Measurements from ENCODE around the gene NOC4L.
"Not testable (repeated sequence)": the region's sequence is repeated elsewhere in the genome, so short reads cannot be mapped to it uniquely, and the experiment has no call there.

The NOC4L gene

DNA sequence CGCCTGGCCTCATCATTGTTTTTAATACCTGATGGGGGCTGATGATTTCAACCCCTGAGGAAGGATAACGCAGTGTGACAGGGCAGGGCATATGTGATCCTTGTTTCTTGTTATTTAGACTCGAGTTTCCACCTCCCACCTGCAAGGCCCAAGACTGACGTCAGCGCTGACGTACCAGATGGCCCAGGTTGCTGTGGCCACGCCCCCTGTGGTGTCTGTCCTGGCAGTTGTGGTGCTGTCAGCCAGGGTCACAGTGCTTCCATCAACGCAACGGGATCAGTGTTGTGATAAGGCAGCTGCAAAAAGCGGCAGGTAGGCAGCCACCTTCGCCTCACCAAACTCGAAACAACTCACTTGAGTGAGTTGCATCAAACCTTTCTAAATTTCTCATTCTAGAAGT lies 18.5 kb upstream of the NOC4L start:
- Histone ChIP-seq H3K27me3 (replicated peaks; ENCODE audit: control insufficient read depth, insufficient read depth, low read length) (no peaks in the 10 kb centered on the region), H3K9me3 (ENCODE audit: control insufficient read depth, low read length) (peaks cover 6% of the 10 kb centered on the region), H3K9ac (ENCODE audit: low read length) (no peak overlapping the region), H3K36me3 (ENCODE audit: control insufficient read depth, insufficient read depth, low read length, severe bottlenecking) (peaks cover 98% of the 10 kb centered on the region), H3K4me1 (ENCODE audit: control insufficient read depth, insufficient read depth, low read length) (no peaks in the 10 kb centered on the region), H3K4me3 (ENCODE audit: low read length) (no peak overlapping the region)
- no peak for DNase-seq (ENCODE audit: low read depth)

DNA sequence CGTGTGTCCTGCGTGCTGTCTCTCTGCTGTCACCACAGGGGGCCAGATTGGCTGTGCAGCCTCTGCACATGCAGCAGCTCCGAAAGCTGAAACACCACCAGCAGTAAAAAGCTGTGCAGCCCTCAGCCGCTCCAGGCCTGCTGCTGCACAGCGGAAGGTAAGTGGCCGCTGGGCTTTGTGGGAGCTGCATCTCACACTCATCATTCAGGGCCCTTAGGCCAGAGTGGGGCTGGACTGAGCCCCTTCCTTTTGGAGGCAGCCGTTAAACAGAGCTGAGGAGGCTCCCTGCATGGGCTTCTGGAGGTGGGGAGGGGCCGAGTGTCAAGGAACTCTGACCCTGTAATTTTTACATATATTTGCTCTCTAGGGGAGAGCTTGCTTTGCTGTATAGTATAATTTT lies 17.2 kb upstream of the NOC4L start:
- peaks cover 90% of the 10 kb centered on the region for H3K36me3 ChIP-seq (ENCODE audit: control insufficient read depth, insufficient read depth, low read length, severe bottlenecking)
- H3K9me3 ChIP-seq (ENCODE audit: control insufficient read depth, low read length): peaks cover 6% of the 10 kb centered on the region
- H3K4me1 ChIP-seq (ENCODE audit: control insufficient read depth, insufficient read depth, low read length): no peaks in the 10 kb centered on the region
- DNase-seq (ENCODE audit: low read depth): no peak
- no peak overlapping the region for H3K4me3 ChIP-seq (ENCODE audit: low read length)
- no peaks in the 10 kb centered on the region for H3K27me3 ChIP-seq (replicated peaks; ENCODE audit: control insufficient read depth, insufficient read depth, low read length)
- H3K9ac ChIP-seq (ENCODE audit: low read length): no peak overlapping the region

- H3K9me3 ChIP-seq (ENCODE audit: control insufficient read depth, low read length): peaks cover 6% of the 10 kb centered on the region
- DNase-seq (ENCODE audit: low read depth): no peak
- H3K4me1 ChIP-seq (ENCODE audit: control insufficient read depth, insufficient read depth, low read length): no peaks in the 10 kb centered on the region
- no peak overlapping the region for H3K9ac ChIP-seq (ENCODE audit: low read length)
- no peak overlapping the region for H3K4me3 ChIP-seq (ENCODE audit: low read length)
- H3K36me3 ChIP-seq (ENCODE audit: control insufficient read depth, insufficient read depth, low read length, severe bottlenecking): peaks cover 76% of the 10 kb centered on the region
- H3K27me3 ChIP-seq (replicated peaks; ENCODE audit: control insufficient read depth, insufficient read depth, low read length): no peaks in the 10 kb centered on the region
Observed at GRCh38 chr12:132129007-132129406, 15.2 kb upstream of the NOC4L start.

- Histone ChIP-seq H3K9me3 (ENCODE audit: control insufficient read depth, low read length) (peaks cover 6% of the 10 kb centered on the region), H3K27me3 (replicated peaks; ENCODE audit: control insufficient read depth, insufficient read depth, low read length) (no peaks in the 10 kb centered on the region), H3K4me1 (ENCODE audit: control insufficient read depth, insufficient read depth, low read length) (no peaks in the 10 kb centered on the region), H3K4me3 (ENCODE audit: low read length) (no peak overlapping the region), H3K9ac (ENCODE audit: low read length) (no peak overlapping the region), H3K36me3 (ENCODE audit: control insufficient read depth, insufficient read depth, low read length, severe bottlenecking) (peaks cover 59% of the 10 kb centered on the region)
- no peak for DNase-seq (ENCODE audit: low read depth)
Observed at GRCh38 chr12:132130690-132131089, 13.6 kb upstream of the NOC4L start.

DNA sequence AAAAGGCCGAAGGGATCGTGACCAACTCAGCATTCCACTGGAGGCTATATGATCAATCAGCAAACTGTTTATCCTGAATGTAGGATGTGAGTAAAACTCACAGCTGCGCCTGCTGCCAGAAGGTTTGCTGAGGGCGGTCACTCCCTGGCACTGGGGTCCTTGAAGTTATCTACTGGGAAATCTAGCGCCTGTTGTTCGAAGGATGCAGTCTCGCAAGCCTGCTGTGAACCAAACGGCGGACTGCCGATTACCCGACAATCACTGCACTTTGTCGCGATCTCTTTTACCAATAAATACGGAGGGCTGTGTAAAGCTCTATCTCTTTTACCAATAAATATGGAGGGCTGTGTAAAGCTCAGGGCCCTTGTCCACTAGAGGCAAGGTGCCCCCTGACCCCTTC lies 13.0 kb upstream of the NOC4L start:
- Histone ChIP-seq H3K9ac (ENCODE audit: low read length) (no peak overlapping the region), H3K4me1 (ENCODE audit: control insufficient read depth, insufficient read depth, low read length) (no peaks in the 10 kb centered on the region), H3K9me3 (ENCODE audit: control insufficient read depth, low read length) (peaks cover 6% of the 10 kb centered on the region), H3K4me3 (ENCODE audit: low read length) (no peak overlapping the region), H3K36me3 (ENCODE audit: control insufficient read depth, insufficient read depth, low read length, severe bottlenecking) (peaks cover 54% of the 10 kb centered on the region), H3K27me3 (replicated peaks; ENCODE audit: control insufficient read depth, insufficient read depth, low read length) (no peaks in the 10 kb centered on the region)
- DNase-seq (ENCODE audit: low read depth): no peak

GRCh38 chr12:132131952-132132351 lies 12.3 kb upstream of the NOC4L start:
- H3K9ac ChIP-seq (ENCODE audit: low read length): no peak overlapping the region
- H3K4me1 ChIP-seq (ENCODE audit: control insufficient read depth, insufficient read depth, low read length): no peaks in the 10 kb centered on the region
- DNase-seq (ENCODE audit: low read depth): no peak
- no peaks in the 10 kb centered on the region for H3K27me3 ChIP-seq (replicated peaks; ENCODE audit: control insufficient read depth, insufficient read depth, low read length)
- H3K36me3 ChIP-seq (ENCODE audit: control insufficient read depth, insufficient read depth, low read length, severe bottlenecking): peaks cover 46% of the 10 kb centered on the region
- peaks cover 6% of the 10 kb centered on the region for H3K9me3 ChIP-seq (ENCODE audit: control insufficient read depth, low read length)
- H3K4me3 ChIP-seq (ENCODE audit: low read length): no peak overlapping the region

DNA sequence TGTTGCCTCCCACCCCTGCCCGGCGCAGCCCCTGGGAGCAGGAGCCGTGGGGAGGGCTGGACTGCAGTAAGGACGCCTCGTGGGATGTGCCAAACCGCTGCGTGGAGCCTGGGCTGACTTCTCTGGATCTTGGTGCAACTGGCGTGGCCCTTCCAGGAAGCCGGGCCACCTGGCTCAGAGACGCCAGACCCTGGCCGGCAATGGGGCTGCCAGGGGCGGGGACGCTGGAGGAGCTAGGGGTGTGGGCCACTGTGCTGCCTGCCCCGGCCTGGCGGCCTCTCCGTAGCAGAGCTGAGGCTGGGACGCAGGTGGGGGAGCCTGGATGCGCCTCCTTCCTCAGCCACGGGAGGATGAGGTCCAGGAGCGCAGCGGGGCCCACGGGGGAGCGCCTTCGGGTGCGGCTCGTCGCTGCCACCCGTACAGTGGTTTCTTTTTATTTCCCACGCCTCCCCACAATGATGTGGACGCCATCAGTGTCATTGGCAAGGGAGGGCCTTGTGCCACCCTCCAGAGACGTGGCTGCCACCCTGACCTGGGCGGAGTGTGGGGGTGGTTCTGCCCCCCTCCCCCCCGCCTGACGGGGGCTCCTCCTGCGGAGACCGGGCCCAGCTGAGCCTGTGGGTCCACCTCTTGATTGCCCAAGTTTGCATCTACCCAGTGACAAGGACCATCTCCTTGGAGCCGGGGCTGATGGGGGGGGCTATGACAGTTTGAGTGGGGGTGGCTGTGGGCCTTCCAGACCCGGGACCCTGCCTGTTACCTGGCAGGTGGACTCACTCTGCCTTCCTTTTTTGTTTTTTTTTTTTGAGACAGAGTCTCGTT lies 11.4 kb upstream of the NOC4L start:
- peaks cover 38% of the 10 kb centered on the region for H3K36me3 ChIP-seq (ENCODE audit: control insufficient read depth, insufficient read depth, low read length, severe bottlenecking)
- no peak overlapping the region for H3K9ac ChIP-seq (ENCODE audit: low read length)
- H3K9me3 ChIP-seq (ENCODE audit: control insufficient read depth, low read length): peaks cover 4% of the 10 kb centered on the region
- no peak overlapping the region for H3K4me3 ChIP-seq (ENCODE audit: low read length)
- H3K27me3 ChIP-seq (replicated peaks; ENCODE audit: control insufficient read depth, insufficient read depth, low read length): no peaks in the 10 kb centered on the region
- no peaks in the 10 kb centered on the region for H3K4me1 ChIP-seq (ENCODE audit: control insufficient read depth, insufficient read depth, low read length)
- no peak for DNase-seq (ENCODE audit: low read depth)

- Histone ChIP-seq H3K9ac (ENCODE audit: low read length) (no peak overlapping the region), H3K36me3 (ENCODE audit: control insufficient read depth, insufficient read depth, low read length, severe bottlenecking) (peaks cover 28% of the 10 kb centered on the region), H3K4me1 (ENCODE audit: control insufficient read depth, insufficient read depth, low read length) (no peaks in the 10 kb centered on the region), H3K4me3 (ENCODE audit: low read length) (no peak overlapping the region), H3K27me3 (replicated peaks; ENCODE audit: control insufficient read depth, insufficient read depth, low read length) (no peaks in the 10 kb centered on the region), H3K9me3 (ENCODE audit: control insufficient read depth, low read length) (no peaks in the 10 kb centered on the region)
- DNase-seq (ENCODE audit: low read depth): no peak
Observed at GRCh38 chr12:132133952-132134652, 10.2 kb upstream of the NOC4L start.

GRCh38 chr12:132134653-132135183 lies 9.5 kb upstream of the NOC4L start:
- not testable (repeated sequence) for H3K4me1 ChIP-seq (ENCODE audit: control insufficient read depth, insufficient read depth, low read length); H3K4me3 ChIP-seq (ENCODE audit: low read length); H3K9me3 ChIP-seq (ENCODE audit: control insufficient read depth, low read length); H3K9ac ChIP-seq (ENCODE audit: low read length); H3K27me3 ChIP-seq (replicated peaks; ENCODE audit: control insufficient read depth, insufficient read depth, low read length); DNase-seq (ENCODE audit: low read depth)
- peaks cover 30% of the 10 kb centered on the region for H3K36me3 ChIP-seq (ENCODE audit: control insufficient read depth, insufficient read depth, low read length, severe bottlenecking)

DNA sequence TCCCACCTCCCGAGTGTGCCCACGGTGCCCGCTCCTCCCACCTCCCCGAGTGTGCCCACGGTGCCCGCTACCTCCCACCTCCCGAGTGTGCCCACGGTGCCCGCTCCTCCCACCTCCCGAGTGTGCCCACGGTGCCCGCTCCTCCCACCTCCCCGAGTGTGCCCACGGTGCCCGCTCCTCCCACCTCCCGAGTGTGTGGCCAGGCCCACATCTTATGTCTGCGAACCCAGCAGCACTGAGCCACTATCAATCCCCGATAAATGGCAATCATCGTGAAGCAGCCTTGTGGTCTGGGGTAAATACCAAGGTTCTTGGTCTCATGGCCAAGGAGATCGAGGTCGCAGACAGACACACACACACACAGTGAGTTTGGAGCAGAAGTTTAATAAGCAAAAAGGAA lies 8.0 kb upstream of the NOC4L start:
- not testable (repeated sequence) for H3K9ac ChIP-seq (ENCODE audit: low read length); DNase-seq (ENCODE audit: low read depth); H3K27me3 ChIP-seq (replicated peaks; ENCODE audit: control insufficient read depth, insufficient read depth, low read length); H3K4me1 ChIP-seq (ENCODE audit: control insufficient read depth, insufficient read depth, low read length); H3K9me3 ChIP-seq (ENCODE audit: control insufficient read depth, low read length); H3K4me3 ChIP-seq (ENCODE audit: low read length)
- peaks cover 33% of the 10 kb centered on the region for H3K36me3 ChIP-seq (ENCODE audit: control insufficient read depth, insufficient read depth, low read length, severe bottlenecking)

DNA sequence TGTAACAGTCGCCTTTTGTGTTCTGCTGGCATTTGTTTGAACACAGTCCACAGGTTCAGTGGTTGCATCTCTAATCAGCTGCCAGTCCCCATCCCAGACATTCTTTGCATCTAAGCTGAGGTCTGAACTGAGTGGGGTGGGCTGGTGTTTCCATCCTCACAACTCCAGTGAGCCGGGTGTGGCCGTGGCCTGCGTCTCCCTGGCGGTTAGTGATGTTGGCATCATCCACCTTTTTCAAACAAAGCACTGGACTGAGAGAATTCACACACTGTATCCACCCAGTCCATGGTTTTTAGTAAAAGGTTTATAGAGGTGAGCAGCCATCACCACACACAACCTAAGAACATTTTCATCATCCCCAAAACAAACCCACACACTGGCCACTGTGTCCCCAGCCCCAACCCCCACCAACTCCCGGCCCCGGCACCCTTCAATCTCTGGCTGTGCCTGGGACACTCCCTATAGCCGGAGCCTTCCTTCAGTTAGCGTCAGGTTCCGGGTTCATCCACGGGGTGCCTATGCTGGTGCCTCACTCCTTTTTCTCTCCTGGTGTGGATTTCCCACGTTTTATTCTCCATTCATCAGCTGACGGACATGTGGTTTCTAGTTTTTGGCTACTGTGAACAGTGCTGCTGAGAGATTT lies 6.7 kb upstream of the NOC4L start:
- DNase-seq (ENCODE audit: low read depth): no peak
- H3K9me3 ChIP-seq (ENCODE audit: control insufficient read depth, low read length): no peaks in the 10 kb centered on the region
- H3K4me1 ChIP-seq (ENCODE audit: control insufficient read depth, insufficient read depth, low read length): peaks cover 4% of the 10 kb centered on the region
- H3K36me3 ChIP-seq (ENCODE audit: control insufficient read depth, insufficient read depth, low read length, severe bottlenecking): peaks cover 34% of the 10 kb centered on the region
- H3K9ac ChIP-seq (ENCODE audit: low read length): no peak overlapping the region
- no peaks in the 10 kb centered on the region for H3K27me3 ChIP-seq (replicated peaks; ENCODE audit: control insufficient read depth, insufficient read depth, low read length)
- no peak overlapping the region for H3K4me3 ChIP-seq (ENCODE audit: low read length)
